Measurements from ENCODE around the gene PLD1. TPM values are rescaled to one million over a fixed set of nuclear protein-coding genes. Genes with fewer than 3 reads are reported as not detected.
A peak's percentile ranks its signal among the peaks of the same experiment; 100 is the strongest.

PLD1 gene
- total RNA-seq, 4 donors from 2014 or later: 15.3 to 55.9 (median 45.4) TPM

GRCh38 chr3:171770689-171771620, 39.3 kb downstream of the PLD1 start:
- H3K36me3 ChIP-seq: no peaks in the 10 kb centered on the region
- H3K27ac ChIP-seq: peak overlapping the region in 3 of 4 donors; percentile 13 to 82 (median 68)
- peaks cover 0 to 51% (median 9%) of the 10 kb centered on the region in 4 donors for H3K4me1 ChIP-seq
- peak in 1 of 2 donors; percentile 63 for DNase-seq (ENCODE audit: low spot score in 2 of 2)
- peak; percentile 37 to 69 for TF ChIP-seq POLR2A (IDR thresholded peaks at IDR 0.05)
- TF ChIP-seq CTCF (IDR thresholded peaks at IDR 0.05): peak in 1 of 5 experiments; percentile 10
- TF ChIP-seq EP300 (IDR thresholded peaks at IDR 0.05): peak in 1 of 2 donors; percentile 86
- WGBS, 2 donors: 35 to 41% methylated on average over 10 of the region's 10 CpGs
- H3K4me3 ChIP-seq: peak overlapping the region; percentile 20 to 48 (median 33)
- H3K9me3 ChIP-seq: no peaks in the 10 kb centered on the region
- no peaks in the 10 kb centered on the region for H3K27me3 ChIP-seq

GRCh38 chr3:171769461-171769860, 40.8 kb downstream of the PLD1 start:
- no peaks in the 10 kb centered on the region for H3K9me3 ChIP-seq
- 49 to 51% methylated on average over 3 of the region's 3 CpGs for WGBS, 2 donors
- H3K27ac ChIP-seq: peak overlapping the region in 3 of 4 donors; percentile 13 to 82 (median 47)
- peak overlapping the region in 2 of 4 donors; percentile 40 to 48 for H3K4me3 ChIP-seq
- TF ChIP-seq EP300 (IDR thresholded peaks at IDR 0.05): no peak
- no peak for TF ChIP-seq POLR2A (IDR thresholded peaks at IDR 0.05)
- no peak for TF ChIP-seq CTCF (IDR thresholded peaks at IDR 0.05)
- H3K36me3 ChIP-seq: no peaks in the 10 kb centered on the region
- H3K4me1 ChIP-seq: peaks cover 0 to 44% (median 9%) of the 10 kb centered on the region in 4 donors
- H3K27me3 ChIP-seq: no peaks in the 10 kb centered on the region
- DNase-seq (ENCODE audit: low spot score in 2 of 2): peak in 1 of 2 donors; percentile 6

- no peaks in the 10 kb centered on the region for H3K9me3 ChIP-seq
- WGBS, 2 donors: 42 to 46% methylated on average over 4 of the region's 4 CpGs
- H3K4me3 ChIP-seq: peak overlapping the region in 2 of 4 donors; percentile 40 to 48
- TF ChIP-seq CTCF (IDR thresholded peaks at IDR 0.05) (no peak), POLR2A (IDR thresholded peaks at IDR 0.05) (no peak), EP300 (IDR thresholded peaks at IDR 0.05) (no peak)
- peak overlapping the region in 3 of 4 donors; percentile 13 to 82 (median 47) for H3K27ac ChIP-seq
- no peaks in the 10 kb centered on the region for H3K36me3 ChIP-seq
- H3K27me3 ChIP-seq: no peaks in the 10 kb centered on the region
- no peak for DNase-seq (ENCODE audit: low spot score in 2 of 2)
- peaks cover 0 to 43% (median 9%) of the 10 kb centered on the region in 4 donors for H3K4me1 ChIP-seq
These were observed 41.3 kb downstream of the PLD1 start for GRCh38 chr3:171768986-171769385.

- H3K27me3 ChIP-seq: no peaks in the 10 kb centered on the region
- peak in 1 of 2 donors; percentile 56 for DNase-seq (ENCODE audit: low spot score in 2 of 2)
- H3K4me3 ChIP-seq: peak overlapping the region in 2 of 4 donors; percentile 40 to 48
- H3K4me1 ChIP-seq: peaks cover 0 to 43% (median 9%) of the 10 kb centered on the region in 4 donors
- no peak for TF ChIP-seq POLR2A (IDR thresholded peaks at IDR 0.05)
- no peak for TF ChIP-seq CTCF (IDR thresholded peaks at IDR 0.05)
- TF ChIP-seq EP300 (IDR thresholded peaks at IDR 0.05): peak in 1 of 2 donors; percentile 34
- H3K27ac ChIP-seq: peak overlapping the region in 3 of 4 donors; percentile 13 to 82 (median 47)
- WGBS, 2 donors: 68 to 70% methylated on average over 10 of the region's 10 CpGs
- H3K36me3 ChIP-seq: no peaks in the 10 kb centered on the region
- H3K9me3 ChIP-seq: no peaks in the 10 kb centered on the region
These were observed 41.9 kb downstream of the PLD1 start for GRCh38 chr3:171768281-171768900.

Data from tibial nerve (tissue), 4 donors.